Measurements from ENCODE around the gene CEP112.

Gene CEP112

DNA sequence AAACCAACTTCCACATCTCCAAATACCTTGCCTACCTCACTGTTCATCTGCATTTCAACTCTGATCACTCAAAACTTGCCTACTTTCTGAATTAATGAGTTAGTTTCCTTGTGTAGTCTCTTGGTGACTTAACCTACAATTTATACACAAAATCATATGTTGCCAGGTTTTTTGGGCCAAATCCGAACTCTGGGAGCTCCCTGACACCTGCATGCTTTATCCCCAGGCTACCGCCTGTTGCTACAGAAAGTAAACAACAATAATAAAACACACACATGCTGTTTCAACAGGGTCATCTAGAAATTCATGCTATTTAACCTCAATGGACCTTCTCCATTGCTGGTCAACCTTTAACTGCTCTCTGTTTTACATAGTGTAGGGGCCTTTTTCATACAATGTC is 526.0 kb downstream of the CEP112 start:
- TF ChIP-seq, protein P1, sequence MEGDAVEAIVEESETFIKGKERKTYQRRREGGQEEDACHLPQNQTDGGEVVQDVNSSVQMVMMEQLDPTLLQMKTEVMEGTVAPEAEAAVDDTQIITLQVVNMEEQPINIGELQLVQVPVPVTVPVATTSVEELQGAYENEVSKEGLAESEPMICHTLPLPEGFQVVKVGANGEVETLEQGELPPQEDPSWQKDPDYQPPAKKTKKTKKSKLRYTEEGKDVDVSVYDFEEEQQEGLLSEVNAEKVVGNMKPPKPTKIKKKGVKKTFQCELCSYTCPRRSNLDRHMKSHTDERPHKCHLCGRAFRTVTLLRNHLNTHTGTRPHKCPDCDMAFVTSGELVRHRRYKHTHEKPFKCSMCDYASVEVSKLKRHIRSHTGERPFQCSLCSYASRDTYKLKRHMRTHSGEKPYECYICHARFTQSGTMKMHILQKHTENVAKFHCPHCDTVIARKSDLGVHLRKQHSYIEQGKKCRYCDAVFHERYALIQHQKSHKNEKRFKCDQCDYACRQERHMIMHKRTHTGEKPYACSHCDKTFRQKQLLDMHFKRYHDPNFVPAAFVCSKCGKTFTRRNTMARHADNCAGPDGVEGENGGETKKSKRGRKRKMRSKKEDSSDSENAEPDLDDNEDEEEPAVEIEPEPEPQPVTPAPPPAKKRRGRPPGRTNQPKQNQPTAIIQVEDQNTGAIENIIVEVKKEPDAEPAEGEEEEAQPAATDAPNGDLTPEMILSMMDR (IDR thresholded peaks at IDR 0.05; ENCODE audit: low read depth, low read length), result no peak
- no peak overlapping the region for H3K4me3 ChIP-seq (ENCODE audit: low read depth, low read length)
- in situ Hi-C loops (cut with HindIII; ENCODE audit: low sequenced_read_pairs), result no loop called here
- no peak for DNase-seq (ENCODE audit: low read depth, low spot score)

DNA sequence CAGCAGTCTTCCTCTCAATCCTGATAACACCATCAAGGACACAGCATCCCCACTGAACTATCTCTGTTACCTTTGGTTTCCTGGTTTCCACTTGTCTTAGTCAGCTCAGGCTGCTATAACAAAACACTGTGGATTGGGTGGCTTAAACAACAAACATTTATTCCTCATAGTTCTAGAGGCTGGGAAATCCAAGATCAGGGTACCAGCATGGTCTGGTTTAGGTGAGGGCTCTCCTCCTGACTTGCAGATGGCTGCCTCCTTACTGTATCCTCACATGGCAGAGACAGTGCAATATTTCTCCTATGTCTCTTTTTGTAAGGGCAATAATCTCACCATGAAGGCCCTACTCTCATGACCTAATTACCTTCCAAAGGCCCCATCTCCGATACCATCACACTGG is 527.2 kb downstream of the CEP112 start:
- TF ChIP-seq, protein P1 (IDR thresholded peaks at IDR 0.05; ENCODE audit: low read depth, low read length), result no peak
- in situ Hi-C loops (cut with HindIII; ENCODE audit: low sequenced_read_pairs), result no loop called here
- DNase-seq (ENCODE audit: low read depth, low spot score), result no peak
- H3K4me3 ChIP-seq (ENCODE audit: low read depth, low read length), result no peak overlapping the region

GRCh38 chr17:65664266-65664665 is 527.7 kb downstream of the CEP112 start:
- TF ChIP-seq, protein P1 (IDR thresholded peaks at IDR 0.05; ENCODE audit: low read depth, low read length), result no peak
- in situ Hi-C loops (cut with HindIII; ENCODE audit: low sequenced_read_pairs), result no loop called here
- DNase-seq (ENCODE audit: low read depth, low spot score), result peak; percentile 52
- no peak overlapping the region for H3K4me3 ChIP-seq (ENCODE audit: low read depth, low read length)

DNA sequence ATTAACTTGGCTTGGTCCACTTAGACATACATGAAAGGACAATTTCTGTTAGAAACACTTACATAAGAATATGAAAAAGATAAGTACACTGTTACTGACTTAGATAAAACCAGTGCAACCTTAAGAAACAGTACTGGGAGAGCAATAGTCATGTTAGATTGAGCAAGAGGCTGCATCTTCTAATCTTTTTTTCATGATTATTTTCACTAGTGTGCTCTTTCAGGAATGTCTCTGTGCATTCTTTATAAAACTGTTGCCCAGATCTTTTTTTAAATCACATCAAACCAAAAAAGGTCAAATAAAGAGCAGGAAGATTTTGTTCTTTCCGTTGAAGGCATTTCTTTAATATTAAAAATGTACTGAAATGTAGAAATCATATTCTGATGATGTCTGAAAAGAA is 529.7 kb downstream of the CEP112 start:
- no peak for DNase-seq (ENCODE audit: low read depth, low spot score)
- H3K4me3 ChIP-seq (ENCODE audit: low read depth, low read length), result no peak overlapping the region
- TF ChIP-seq, protein P1 (IDR thresholded peaks at IDR 0.05; ENCODE audit: low read depth, low read length), result no peak
- in situ Hi-C loops (cut with HindIII; ENCODE audit: low sequenced_read_pairs), result no loop called here

GRCh38 chr17:65660947-65661346 is 531.0 kb downstream of the CEP112 start:
- DNase-seq (ENCODE audit: low read depth, low spot score), result peak; percentile 56
- TF ChIP-seq, protein P1 (IDR thresholded peaks at IDR 0.05; ENCODE audit: low read depth, low read length), result no peak
- in situ Hi-C loops (cut with HindIII; ENCODE audit: low sequenced_read_pairs), result no loop called here

GRCh38 chr17:65660078-65660477 is 531.9 kb downstream of the CEP112 start:
- no peak overlapping the region for H3K4me3 ChIP-seq (ENCODE audit: low read depth, low read length)
- in situ Hi-C loops (cut with HindIII; ENCODE audit: low sequenced_read_pairs), result no loop called here
- DNase-seq (ENCODE audit: low read depth, low spot score), result no peak
- TF ChIP-seq, protein P1 (IDR thresholded peaks at IDR 0.05; ENCODE audit: low read depth, low read length), result no peak

More at GRCh38 chr17:65660947-65661346, 531.0 kb downstream of the CEP112 start:
- no peak overlapping the region for H3K4me3 ChIP-seq (ENCODE audit: low read depth, low read length)

GRCh38 chr17:65659512-65659911 is 532.4 kb downstream of the CEP112 start:
- TF ChIP-seq, protein P1 (IDR thresholded peaks at IDR 0.05; ENCODE audit: low read depth, low read length), result no peak
- no peak for DNase-seq (ENCODE audit: low read depth, low spot score)
- in situ Hi-C loops (cut with HindIII; ENCODE audit: low sequenced_read_pairs), result no loop called here
- H3K4me3 ChIP-seq (ENCODE audit: low read depth, low read length), result no peak overlapping the region
